ENCODE results near the gene PLXNA3. TPM values are rescaled to one million over a fixed set of nuclear protein-coding genes. Genes with fewer than 3 reads are reported as not detected.

PLXNA3 gene
- total RNA-seq, 1 experiment from 2014 or later, result 128 TPM

DNA sequence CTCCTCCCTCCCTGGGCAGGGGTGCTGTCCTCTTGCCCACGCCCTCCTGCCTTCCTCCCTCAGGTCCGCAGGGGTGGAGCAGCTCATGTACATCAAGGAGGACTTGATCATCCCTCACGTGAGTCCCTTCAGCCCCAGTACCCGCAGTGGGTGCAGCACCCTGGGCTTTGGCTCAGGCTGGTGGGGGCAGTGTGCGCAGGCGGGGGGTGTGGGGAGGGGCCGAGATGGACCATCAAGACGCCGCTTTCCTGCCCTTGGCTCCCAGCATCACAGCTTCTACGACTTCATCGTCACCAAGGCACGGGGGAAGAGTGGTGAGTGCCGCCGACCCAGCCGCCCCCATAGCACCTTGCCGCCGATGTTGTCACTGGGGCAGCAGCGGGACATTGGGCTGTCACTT is 8.5 kb upstream of the PLXNA3 start:
- H3K4me1 ChIP-seq (ENCODE audit: control insufficient read depth, insufficient read depth, low read length), result peaks cover 11% of the 10 kb centered on the region
- TF ChIP-seq, protein P1, sequence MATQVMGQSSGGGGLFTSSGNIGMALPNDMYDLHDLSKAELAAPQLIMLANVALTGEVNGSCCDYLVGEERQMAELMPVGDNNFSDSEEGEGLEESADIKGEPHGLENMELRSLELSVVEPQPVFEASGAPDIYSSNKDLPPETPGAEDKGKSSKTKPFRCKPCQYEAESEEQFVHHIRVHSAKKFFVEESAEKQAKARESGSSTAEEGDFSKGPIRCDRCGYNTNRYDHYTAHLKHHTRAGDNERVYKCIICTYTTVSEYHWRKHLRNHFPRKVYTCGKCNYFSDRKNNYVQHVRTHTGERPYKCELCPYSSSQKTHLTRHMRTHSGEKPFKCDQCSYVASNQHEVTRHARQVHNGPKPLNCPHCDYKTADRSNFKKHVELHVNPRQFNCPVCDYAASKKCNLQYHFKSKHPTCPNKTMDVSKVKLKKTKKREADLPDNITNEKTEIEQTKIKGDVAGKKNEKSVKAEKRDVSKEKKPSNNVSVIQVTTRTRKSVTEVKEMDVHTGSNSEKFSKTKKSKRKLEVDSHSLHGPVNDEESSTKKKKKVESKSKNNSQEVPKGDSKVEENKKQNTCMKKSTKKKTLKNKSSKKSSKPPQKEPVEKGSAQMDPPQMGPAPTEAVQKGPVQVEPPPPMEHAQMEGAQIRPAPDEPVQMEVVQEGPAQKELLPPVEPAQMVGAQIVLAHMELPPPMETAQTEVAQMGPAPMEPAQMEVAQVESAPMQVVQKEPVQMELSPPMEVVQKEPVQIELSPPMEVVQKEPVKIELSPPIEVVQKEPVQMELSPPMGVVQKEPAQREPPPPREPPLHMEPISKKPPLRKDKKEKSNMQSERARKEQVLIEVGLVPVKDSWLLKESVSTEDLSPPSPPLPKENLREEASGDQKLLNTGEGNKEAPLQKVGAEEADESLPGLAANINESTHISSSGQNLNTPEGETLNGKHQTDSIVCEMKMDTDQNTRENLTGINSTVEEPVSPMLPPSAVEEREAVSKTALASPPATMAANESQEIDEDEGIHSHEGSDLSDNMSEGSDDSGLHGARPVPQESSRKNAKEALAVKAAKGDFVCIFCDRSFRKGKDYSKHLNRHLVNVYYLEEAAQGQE (IDR thresholded peaks at IDR 0.05; ENCODE audit: insufficient read depth in 1 of 2, low read depth in 2 of 2, low read length in 1 of 2), result no peak
- TF ChIP-seq, protein P2, sequence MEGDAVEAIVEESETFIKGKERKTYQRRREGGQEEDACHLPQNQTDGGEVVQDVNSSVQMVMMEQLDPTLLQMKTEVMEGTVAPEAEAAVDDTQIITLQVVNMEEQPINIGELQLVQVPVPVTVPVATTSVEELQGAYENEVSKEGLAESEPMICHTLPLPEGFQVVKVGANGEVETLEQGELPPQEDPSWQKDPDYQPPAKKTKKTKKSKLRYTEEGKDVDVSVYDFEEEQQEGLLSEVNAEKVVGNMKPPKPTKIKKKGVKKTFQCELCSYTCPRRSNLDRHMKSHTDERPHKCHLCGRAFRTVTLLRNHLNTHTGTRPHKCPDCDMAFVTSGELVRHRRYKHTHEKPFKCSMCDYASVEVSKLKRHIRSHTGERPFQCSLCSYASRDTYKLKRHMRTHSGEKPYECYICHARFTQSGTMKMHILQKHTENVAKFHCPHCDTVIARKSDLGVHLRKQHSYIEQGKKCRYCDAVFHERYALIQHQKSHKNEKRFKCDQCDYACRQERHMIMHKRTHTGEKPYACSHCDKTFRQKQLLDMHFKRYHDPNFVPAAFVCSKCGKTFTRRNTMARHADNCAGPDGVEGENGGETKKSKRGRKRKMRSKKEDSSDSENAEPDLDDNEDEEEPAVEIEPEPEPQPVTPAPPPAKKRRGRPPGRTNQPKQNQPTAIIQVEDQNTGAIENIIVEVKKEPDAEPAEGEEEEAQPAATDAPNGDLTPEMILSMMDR (IDR thresholded peaks at IDR 0.05), result no peak
- TF ChIP-seq TCF7L2 (IDR thresholded peaks at IDR 0.05; ENCODE audit: low read depth, low read length) (no peak), SIN3A (IDR thresholded peaks at IDR 0.05; ENCODE audit: borderline replicate concordance, insufficient read depth, low read depth, low read length) (no peak), POLR2AphosphoS5 (IDR thresholded peaks at IDR 0.05; ENCODE audit: low read depth, low read length) (no peak)
- H3K4me3 ChIP-seq (ENCODE audit: low read depth in 2 of 2, low read length in 2 of 2), result no peak overlapping the region
- no TSS peak for BruUV-seq (replicated peaks)
- H3K27me3 ChIP-seq (ENCODE audit: control insufficient read depth, insufficient read depth, low read length), result no peaks in the 10 kb centered on the region
- DNase-seq (ENCODE audit: low read depth, low spot score), result no peak
- POLR2A ChIA-PET, result no interaction called here
- no peak overlapping the region for H3K27ac ChIP-seq (ENCODE audit: low read length)
- in situ Hi-C loops (cut with HindIII; ENCODE audit: low pct_unique_long_range_greater_than_20kb, low sequenced_read_pairs), result no loop called here
- intact Hi-C loops (cut with micrococcal nuclease; ENCODE audit: unreplicated experiment), result no loop called here
- ATAC-seq, result no peak
- H3K36me3 ChIP-seq (ENCODE audit: control insufficient read depth, insufficient read depth, low read length), result peaks cover 2% of the 10 kb centered on the region; the same call in 1 of the 2 replicates
- H3K9me3 ChIP-seq (ENCODE audit: control insufficient read depth, insufficient read depth, low read depth, low read length), result no peaks in the 10 kb centered on the region
- CTCF ChIA-PET, result no interaction called here

DNA sequence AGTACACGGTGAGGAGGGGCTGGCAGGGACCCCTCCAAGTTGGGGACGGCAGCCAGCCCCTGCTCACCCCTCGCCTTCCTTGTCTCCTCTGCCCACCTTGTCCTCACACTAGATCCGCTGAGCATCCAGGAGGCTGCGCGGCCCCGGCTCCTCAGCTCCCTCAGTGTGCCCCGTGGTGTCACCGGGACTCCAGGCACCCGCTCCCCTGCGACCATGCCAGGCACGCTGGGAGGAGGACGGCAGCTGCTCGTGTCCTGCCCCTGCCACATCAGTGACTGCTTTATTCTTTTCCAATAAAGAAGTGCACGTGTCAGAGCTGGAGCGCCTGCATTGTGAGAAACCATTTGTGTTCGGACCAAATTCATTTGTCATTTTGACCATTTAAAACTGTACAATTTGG is 7.8 kb upstream of the PLXNA3 start:
- Histone ChIP-seq H3K9me3 (ENCODE audit: control insufficient read depth, insufficient read depth, low read depth, low read length) (no peaks in the 10 kb centered on the region), H3K27ac (ENCODE audit: low read length) (no peak overlapping the region), H3K27me3 (ENCODE audit: control insufficient read depth, insufficient read depth, low read length) (no peaks in the 10 kb centered on the region), H3K36me3 (ENCODE audit: control insufficient read depth, insufficient read depth, low read length) (peaks cover 2% of the 10 kb centered on the region; the same call in 1 of the 2 replicates), H3K4me1 (ENCODE audit: control insufficient read depth, insufficient read depth, low read length) (peaks cover 5% of the 10 kb centered on the region), H3K4me3 (ENCODE audit: low read depth in 2 of 2, low read length in 2 of 2) (no peak overlapping the region)
- TF ChIP-seq, protein P1 (IDR thresholded peaks at IDR 0.05; ENCODE audit: insufficient read depth in 1 of 2, low read depth in 2 of 2, low read length in 1 of 2), result no peak
- TF ChIP-seq SIN3A (IDR thresholded peaks at IDR 0.05; ENCODE audit: borderline replicate concordance, insufficient read depth, low read depth, low read length) (no peak), POLR2AphosphoS5 (IDR thresholded peaks at IDR 0.05; ENCODE audit: low read depth, low read length) (no peak), TCF7L2 (IDR thresholded peaks at IDR 0.05; ENCODE audit: low read depth, low read length) (no peak)
- TF ChIP-seq, protein P2 (IDR thresholded peaks at IDR 0.05), result no peak
- BruUV-seq (replicated peaks), result no TSS peak
- CTCF ChIA-PET, result no interaction called here
- no peak for ATAC-seq
- no peak for DNase-seq (ENCODE audit: low read depth, low spot score)
- intact Hi-C loops (cut with micrococcal nuclease; ENCODE audit: unreplicated experiment) (no loop called here), in situ Hi-C loops (cut with HindIII; ENCODE audit: low pct_unique_long_range_greater_than_20kb, low sequenced_read_pairs) (no loop called here)
- POLR2A ChIA-PET, result no interaction called here

Measured in Panc1 (cell line).